ENCODE measurements around the gene ODAD2.
"Not testable (repeated sequence)": the region's sequence is repeated elsewhere in the genome, so short reads cannot be mapped to it uniquely, and the experiment has no call there.

Gene ODAD2

DNA sequence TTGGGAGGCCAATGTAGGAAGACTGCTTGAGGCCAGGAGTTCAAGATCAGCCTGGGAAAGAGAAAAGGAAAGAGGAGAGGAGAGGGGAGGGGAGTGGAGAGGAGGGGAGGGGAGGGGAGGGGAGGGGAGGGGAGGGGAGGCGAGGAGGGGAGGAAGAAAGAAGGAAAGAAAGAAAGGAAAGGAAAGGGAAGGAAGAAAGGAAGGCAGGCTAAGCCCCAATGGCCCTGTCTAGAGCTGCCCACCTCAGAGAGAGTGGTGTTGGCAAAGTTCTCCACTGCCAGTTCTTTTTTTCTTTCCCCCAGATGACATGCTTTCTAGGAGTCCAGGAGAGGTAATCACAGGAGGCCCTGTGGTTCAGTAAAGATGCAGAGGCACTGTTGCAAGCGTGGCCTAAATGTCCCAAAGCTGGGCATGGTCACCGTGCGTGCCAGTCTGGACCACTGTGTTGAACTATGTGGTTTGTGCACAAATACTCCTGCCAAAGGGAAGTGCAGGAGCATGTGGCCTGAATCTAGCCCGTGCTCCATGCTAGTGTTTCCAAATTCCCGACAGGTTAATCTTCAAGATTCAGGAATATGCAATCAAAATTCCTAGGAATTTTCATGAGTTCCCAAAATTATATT, 39.7 kb downstream of the ODAD2 start:
- no peak for DNase-seq (ENCODE audit: low read depth)

DNA sequence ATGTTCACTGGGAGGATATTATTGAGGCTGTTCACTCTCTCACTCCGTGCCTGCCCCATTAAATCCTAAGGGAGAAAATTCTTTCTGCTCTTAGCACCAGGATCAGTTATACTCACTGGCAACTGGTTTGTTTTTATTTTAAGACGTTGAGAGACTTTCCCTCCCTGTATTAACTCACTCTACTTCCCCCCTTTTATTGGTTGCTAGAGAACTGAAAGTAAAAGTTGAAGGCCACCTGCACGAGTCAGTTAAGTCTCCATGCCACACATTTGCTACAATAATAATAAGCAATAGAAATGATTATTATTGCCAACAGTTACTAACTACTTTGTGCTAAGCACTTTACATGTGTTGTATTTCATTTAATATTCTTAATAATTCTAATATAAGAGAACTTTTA, 40.5 kb downstream of the ODAD2 start:
- not testable (repeated sequence) for DNase-seq (ENCODE audit: low read depth)

- DNase-seq (ENCODE audit: low read depth), result no peak
Measured at GRCh38 chr10:27950242-27950564, 48.7 kb downstream of the ODAD2 start.

DNA sequence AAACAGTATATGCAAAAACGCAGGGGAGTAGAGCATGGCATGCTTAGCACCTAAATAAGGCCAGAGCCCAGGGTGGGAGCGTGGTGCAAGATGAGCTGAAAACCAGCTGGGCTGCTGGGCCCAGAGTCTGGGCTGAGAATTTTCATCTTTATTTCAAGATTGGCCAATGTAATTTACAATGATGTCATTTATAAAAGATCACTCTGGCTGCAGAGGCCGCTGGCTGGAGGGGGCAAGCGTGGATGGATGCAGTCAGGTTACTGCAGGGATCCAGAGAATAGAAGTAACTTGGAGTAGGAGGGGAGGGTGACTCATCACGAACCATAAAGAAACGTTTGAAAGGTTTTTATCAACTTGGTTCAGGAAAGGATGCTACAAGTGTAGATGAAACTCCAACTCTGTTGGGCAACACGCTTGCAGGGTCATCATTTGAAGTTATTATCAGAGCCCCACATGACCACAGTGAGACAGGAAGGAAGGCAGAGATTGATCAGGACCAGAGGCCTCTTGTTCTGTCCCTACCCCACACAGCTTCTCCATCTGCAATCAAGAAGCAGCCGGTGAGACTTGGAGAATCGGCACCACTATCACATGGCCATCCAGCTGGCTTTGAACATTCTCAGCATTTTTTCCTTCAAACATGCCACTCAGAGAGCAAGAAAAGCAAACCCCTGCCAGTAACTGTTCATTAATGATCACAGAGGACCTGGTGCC, 49.2 kb downstream of the ODAD2 start:
- DNase-seq (ENCODE audit: low read depth), result no peak

GRCh38 chr10:27948186-27948585, 50.7 kb downstream of the ODAD2 start:
- no peak for DNase-seq (ENCODE audit: low read depth)

- DNase-seq (ENCODE audit: low read depth), result no peak
Measured at GRCh38 chr10:27947540-27947939, 51.3 kb downstream of the ODAD2 start.

- no peak for DNase-seq (ENCODE audit: low read depth)
Measured at GRCh38 chr10:27944005-27944404, 54.9 kb downstream of the ODAD2 start.

- DNase-seq (ENCODE audit: low read depth), result no peak
Measured at GRCh38 chr10:27914888-27915287, 84.0 kb downstream of the ODAD2 start.

DNA sequence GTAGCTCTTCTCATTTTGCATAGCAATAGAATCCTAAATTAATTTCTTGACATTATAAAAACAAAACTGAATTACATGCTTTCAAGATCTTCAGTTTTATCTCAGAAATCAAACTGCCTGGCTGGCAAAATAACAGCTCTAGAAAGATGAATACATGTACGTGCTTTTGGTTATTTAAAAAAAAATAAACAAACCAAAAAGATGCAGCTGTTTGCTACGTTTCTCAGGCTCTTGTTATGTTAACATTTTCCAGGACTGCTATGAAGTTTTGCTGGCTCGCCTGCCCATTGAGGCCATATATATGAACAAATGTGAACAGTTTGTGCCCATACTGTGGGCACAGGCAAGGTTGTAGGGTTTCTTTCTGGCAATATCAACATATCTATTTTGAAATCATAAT, 86.6 kb downstream of the ODAD2 start:
- DNase-seq (ENCODE audit: low read depth), result no peak

- DNase-seq (ENCODE audit: low read depth), result no peak
Measured at GRCh38 chr10:27911539-27911938, 87.3 kb downstream of the ODAD2 start.

DNA sequence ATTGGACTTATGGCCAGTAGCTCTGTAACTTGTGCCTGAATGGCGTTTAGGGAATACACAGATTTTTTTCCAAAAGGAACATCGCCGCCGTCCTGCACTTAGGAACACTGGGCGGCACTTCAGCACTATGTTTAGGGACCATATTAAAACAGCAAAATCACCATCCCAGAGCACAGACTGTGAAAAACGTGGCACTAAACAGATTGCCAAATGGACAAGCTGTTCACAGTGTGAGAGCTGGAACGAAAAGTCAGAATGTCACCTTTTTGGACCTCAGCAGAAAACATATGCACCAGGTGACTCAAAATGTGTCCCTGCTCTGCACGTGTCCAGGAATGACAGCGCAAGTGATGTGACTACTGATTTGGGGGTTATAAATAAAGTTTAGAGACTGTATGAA, 87.9 kb downstream of the ODAD2 start:
- DNase-seq (ENCODE audit: low read depth), result no peak

GRCh38 chr10:27908231-27908630, 90.6 kb downstream of the ODAD2 start:
- DNase-seq (ENCODE audit: low read depth), result no peak

DNA sequence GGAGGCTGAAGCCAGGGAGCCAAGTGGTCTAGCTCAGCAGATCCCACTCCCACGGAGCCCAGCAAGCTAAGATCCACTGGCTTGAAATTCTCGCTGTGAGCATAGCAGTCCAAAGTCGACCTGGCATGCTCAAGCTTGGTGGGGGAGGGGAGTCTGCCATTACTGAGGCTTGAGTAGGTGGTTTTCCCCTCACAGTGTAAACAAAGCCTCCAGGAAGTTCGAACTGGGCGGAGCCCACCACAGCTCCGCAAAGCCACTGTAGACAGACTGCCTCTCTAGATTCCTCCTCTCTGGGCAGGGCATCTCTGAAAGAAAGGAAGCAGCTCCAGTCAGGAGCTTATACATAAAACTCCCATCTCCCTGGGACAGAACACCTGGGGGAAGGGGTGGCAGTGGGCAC, 99.4 kb downstream of the ODAD2 start:
- not testable (repeated sequence) for DNase-seq (ENCODE audit: low read depth)

- DNase-seq (ENCODE audit: low read depth), result no peak
Measured at GRCh38 chr10:27899058-27899457, 99.8 kb downstream of the ODAD2 start.

DNA sequence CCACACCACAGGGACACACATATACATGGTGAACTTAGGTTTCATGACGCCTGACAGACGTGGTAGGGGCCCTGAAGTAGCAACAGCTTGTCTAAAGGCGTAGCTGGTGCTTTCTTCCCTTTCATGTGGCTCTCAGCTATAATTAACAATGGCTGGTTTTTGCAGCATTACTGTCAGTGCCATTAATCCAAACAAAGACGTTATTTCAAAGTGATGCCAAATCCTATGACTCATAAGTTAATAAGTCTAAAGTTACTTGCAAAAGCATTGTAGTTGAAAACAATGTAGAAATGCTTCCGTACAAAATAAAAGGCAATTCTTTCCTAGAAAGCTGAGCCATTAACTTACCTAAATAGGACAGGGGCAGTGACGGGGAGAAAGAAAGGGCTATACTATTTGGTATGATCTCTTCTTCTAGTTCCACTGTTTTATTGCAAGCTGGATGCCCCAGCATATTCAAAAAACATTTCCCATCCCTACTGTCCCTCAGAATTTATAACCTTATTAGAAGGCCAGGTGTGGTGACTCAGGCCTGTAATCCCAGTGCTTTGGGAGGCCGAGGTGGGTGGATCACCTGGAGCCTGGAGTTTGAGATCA, 105.4 kb downstream of the ODAD2 start:
- no peak for DNase-seq (ENCODE audit: low read depth)

GRCh38 chr10:27890971-27891370, 107.9 kb downstream of the ODAD2 start:
- DNase-seq (ENCODE audit: low read depth), result no peak

- DNase-seq (ENCODE audit: low read depth), result no peak
Measured at GRCh38 chr10:27889518-27889917, 109.4 kb downstream of the ODAD2 start.

- no peak for DNase-seq (ENCODE audit: low read depth)
Measured at GRCh38 chr10:27884185-27884641, 114.7 kb downstream of the ODAD2 start.

DNA sequence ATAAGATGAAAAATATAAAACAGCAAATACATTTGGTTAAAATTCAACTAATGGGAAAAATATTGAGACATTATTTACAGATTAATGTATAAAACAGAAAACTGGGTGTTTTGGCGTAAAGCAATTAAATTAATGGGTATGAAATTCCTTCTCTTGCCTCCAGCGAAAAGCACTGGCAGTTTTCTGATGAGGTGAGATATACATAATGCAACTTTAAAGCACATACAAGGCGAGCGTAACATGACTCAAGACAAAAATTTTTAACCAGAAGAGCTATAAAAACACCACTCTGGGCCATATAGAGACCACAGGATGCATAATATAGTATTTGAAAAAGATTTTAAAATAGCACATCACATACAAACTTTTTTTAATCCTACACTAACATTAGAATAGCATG, 120.6 kb downstream of the ODAD2 start:
- DNase-seq (ENCODE audit: low read depth), result no peak

- no peak for DNase-seq (ENCODE audit: low read depth)
Measured at GRCh38 chr10:27865221-27865635, 133.7 kb downstream of the ODAD2 start.

DNA sequence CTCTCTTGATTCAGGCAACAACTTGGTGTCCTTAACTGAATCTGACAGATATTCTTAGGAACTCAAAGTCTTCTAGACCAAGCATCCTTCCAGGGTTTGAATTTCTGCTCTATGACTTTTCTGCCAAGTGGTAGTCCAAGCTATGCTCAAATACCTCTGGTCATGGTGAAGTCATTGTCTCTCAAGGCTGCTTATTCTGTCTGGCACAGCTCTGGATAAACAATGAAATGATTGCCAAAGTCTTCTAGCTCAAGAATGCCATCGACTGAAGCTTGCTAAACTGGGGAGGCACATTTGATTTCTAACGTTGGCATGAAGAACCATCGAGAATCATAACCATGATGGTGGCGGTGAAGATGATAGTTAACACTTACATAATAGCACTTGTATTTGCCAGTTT, 137.1 kb downstream of the ODAD2 start:
- DNase-seq (ENCODE audit: low read depth), result no peak

- DNase-seq (ENCODE audit: low read depth), result no peak
Measured at GRCh38 chr10:27857616-27858015, 141.3 kb downstream of the ODAD2 start.

GRCh38 chr10:27844223-27844622, 154.7 kb downstream of the ODAD2 start:
- no peak for DNase-seq (ENCODE audit: low read depth)

DNA sequence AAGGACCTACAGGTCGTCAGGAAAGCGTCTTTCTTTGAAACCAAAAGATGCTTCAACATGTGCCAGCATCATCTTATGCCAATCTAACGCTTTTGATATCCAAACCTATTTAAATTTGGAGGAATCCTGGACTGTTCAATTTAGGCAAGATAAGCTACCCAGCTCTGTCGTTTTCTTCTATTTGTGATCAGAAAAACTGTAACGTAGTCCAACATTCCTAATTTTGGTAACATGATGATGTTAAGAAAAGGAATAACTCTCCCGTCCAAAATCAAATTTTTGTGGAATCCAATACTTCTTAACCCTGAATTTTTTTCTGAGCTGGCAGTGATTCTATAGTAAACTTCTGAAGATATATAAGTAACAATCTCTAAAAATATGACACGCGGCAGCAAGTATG, 160.0 kb downstream of the ODAD2 start:
- no peak for DNase-seq (ENCODE audit: low read depth)
